Naive B cell (primary cell): ENCODE data around the gene ZNF629. TPM values are rescaled to one million over a fixed set of nuclear protein-coding genes. Genes with fewer than 3 reads are reported as not detected.

ENCODE experiments used
- ATAC-seq, 2 donors: fragments of 150-1000 bp; cut with Tn5 transposase; 2 replicates each; pipeline ENCODE4 v1.10.0; 2021; ENCODE audit warnings: low read depth in 2 of 2, mild to moderate bottlenecking in 2 of 2, moderate library complexity in 2 of 2
- DNase-seq: peaks from one replicate; pipeline ENCODE4 v3.0.0; 2022
- H3K27ac Mint-ChIP-seq, 6 donors: one replicate each; pipeline ENCODE4 v1.8.0; 2020 to 2022; ENCODE audit warnings: mild to moderate bottlenecking in 6 of 6, mixed read lengths in 6 of 6, moderate library complexity in 5 of 6, inconsistent platforms in 2 of 6
- H3K27me3 Mint-ChIP-seq, 3 donors: one replicate each; pipeline ENCODE4 v1.8.0; 2021 to 2022; ENCODE audit warnings: mixed read lengths in 3 of 3, mild to moderate bottlenecking in 1 of 3
- H3K36me3 Mint-ChIP-seq, 2 donors: one replicate each; pipeline ENCODE4 v1.8.0; 2020 to 2022; ENCODE audit warnings: mixed read lengths in 2 of 2, inconsistent platforms in 1 of 2, mild to moderate bottlenecking in 1 of 2
- H3K4me1 Mint-ChIP-seq, 3 donors: one replicate each; pipeline ENCODE4 v1.8.0; 2020 to 2022; ENCODE audit warnings: mixed read lengths in 3 of 3, inconsistent platforms in 1 of 3, mild to moderate bottlenecking in 1 of 3, moderate library complexity in 1 of 3
- H3K4me3 Mint-ChIP-seq, 8 donors: one replicate each; pipeline ENCODE4 v1.8.0; 2020 to 2022; ENCODE audit warnings: mild to moderate bottlenecking in 8 of 8, mixed read lengths in 8 of 8, moderate library complexity in 8 of 8, inconsistent platforms in 2 of 8
- H3K9me3 Mint-ChIP-seq, 7 donors: one replicate each; pipeline ENCODE4 v1.8.0; 2020 to 2022; ENCODE audit warnings: mixed read lengths in 7 of 7, mild to moderate bottlenecking in 5 of 7, inconsistent platforms in 2 of 7, moderate library complexity in 1 of 7
- polyA plus RNA-seq, 6 donors: library from polyadenylated mRNA; unstranded; fragments of 300-500 nt; fragmentation: Illumina TruSeq; gene quantifications; one replicate each; pipeline ENCODE4 v1.2.3, GENCODE V29; 2021; ENCODE audit warnings: low read depth in 6 of 6

The ZNF629 gene
- polyA plus RNA-seq, 6 donors from 2014 or later: 0.23 to 1.4 (median 0.45) TPM; not detected in 1

GRCh38 chr16:30728899-30729672 lies 57.9 kb downstream of the ZNF629 start:
- H3K4me1 Mint-ChIP-seq: peaks cover 9 to 25% (median 12%) of the 10 kb centered on the region in 3 donors
- no peaks in the 10 kb centered on the region for H3K27me3 Mint-ChIP-seq
- peaks cover 7 to 11% of the 10 kb centered on the region in 2 donors for H3K36me3 Mint-ChIP-seq
- no peaks in the 10 kb centered on the region for H3K9me3 Mint-ChIP-seq
- DNase-seq (no peak), ATAC-seq (no peak)
- H3K27ac Mint-ChIP-seq: peak overlapping the region in 3 of 6 donors; percentile 9 to 44 (median 43)
- no peak overlapping the region for H3K4me3 Mint-ChIP-seq

Other genes with a start within 250 kb of the ZNF629 start
- 1 to 10 TPM in 5 of 6 donors, not detected in 1; 2.3 to 6.8 (median 4.7) TPM for gene ZNF764, start 228.8 kb downstream of the ZNF629 start, polyA plus RNA-seq
- gene ZNF688, start 215.5 kb downstream of the ZNF629 start, polyA plus RNA-seq: 10 to 100 TPM; 28.0 to 41.5 (median 36.1) TPM
- 1 to 10 TPM; 1.4 to 4.4 (median 2.9) TPM for gene ZNF785, start 201.5 kb downstream of the ZNF629 start, polyA plus RNA-seq
- gene ZNF689, start 176.8 kb downstream of the ZNF629 start, polyA plus RNA-seq: 10 to 100 TPM in 4 of 6 donors, 1 to 10 TPM in 2; 6.1 to 12.8 (median 10.5) TPM
- gene PRR14, start 136.2 kb downstream of the ZNF629 start, polyA plus RNA-seq: 10 to 100 TPM; 11.6 to 40.9 (median 17.8) TPM
- 1 to 10 TPM in 5 of 6 donors, under 1 TPM in 1; 0.88 to 9.0 (median 4.2) TPM for gene FBRS, start 128.8 kb downstream of the ZNF629 start, polyA plus RNA-seq
- 10 to 100 TPM in 5 of 6 donors, not detected in 1; 11.9 to 41.5 (median 14.8) TPM for gene SRCAP, start 88.0 kb downstream of the ZNF629 start, polyA plus RNA-seq
- 10 to 100 TPM; 24.7 to 43.9 (median 29.8) TPM for gene PHKG2, start 38.8 kb downstream of the ZNF629 start, polyA plus RNA-seq
- under 1 TPM; 0.16 to 0.88 (median 0.62) TPM for gene CFAP119, start 25.1 kb downstream of the ZNF629 start, polyA plus RNA-seq
- 10 to 100 TPM; 15.0 to 51.6 (median 28.8) TPM for gene RNF40, start 24.9 kb downstream of the ZNF629 start, polyA plus RNA-seq
- gene BCL7C, start 106.9 kb upstream of the ZNF629 start, polyA plus RNA-seq: 10 to 100 TPM; 29.4 to 40.3 (median 33.1) TPM
- under 1 TPM in 3 of 6 donors, not detected in 3; 0.40 to 0.67 (median 0.47) TPM for gene CTF1, start 109.4 kb upstream of the ZNF629 start, polyA plus RNA-seq
- gene FBXL19, start 136.4 kb upstream of the ZNF629 start, polyA plus RNA-seq: under 1 TPM in 4 of 6 donors, not detected in 2; 0.21 to 0.48 (median 0.27) TPM
- 10 to 100 TPM; 65.8 to 83.4 (median 78.3) TPM for gene ORAI3, start 161.9 kb upstream of the ZNF629 start, polyA plus RNA-seq
- 1 to 10 TPM in 2 of 6 donors, under 1 TPM in 3, not detected in 1; 0.69 to 2.8 (median 0.85) TPM for gene SETD1A, start 170.5 kb upstream of the ZNF629 start, polyA plus RNA-seq
- not detected for gene HSD3B7, start 198.0 kb upstream of the ZNF629 start, polyA plus RNA-seq
- not detected for gene STX1B, start 223.4 kb upstream of the ZNF629 start, polyA plus RNA-seq
- 10 to 100 TPM; 17.4 to 37.1 (median 28.6) TPM for gene STX4, start 246.4 kb upstream of the ZNF629 start, polyA plus RNA-seq